Measurements from ENCODE around the gene AOAH.
A peak's percentile ranks its signal among the peaks of the same experiment; 100 is the strongest.
"Not testable (repeated sequence)": the region's sequence is repeated elsewhere in the genome, so short reads cannot be mapped to it uniquely, and the experiment has no call there.

Gene AOAH

GRCh38 chr7:36521911-36522310 lies 202.4 kb downstream of the AOAH start:
- H3K27ac Mint-ChIP-seq, result no peak overlapping the region
- no peaks in the 10 kb centered on the region for H3K9me3 Mint-ChIP-seq
- peaks cover 7% of the 10 kb centered on the region for H3K27me3 Mint-ChIP-seq
- DNase-seq (ENCODE audit: low spot score in 2 of 2), result no peak
- ATAC-seq (ENCODE audit: low read depth), result no peak
- H3K36me3 Mint-ChIP-seq, result no peaks in the 10 kb centered on the region
- H3K4me3 Mint-ChIP-seq, result no peak overlapping the region
- peaks cover 3% of the 10 kb centered on the region for H3K4me1 Mint-ChIP-seq

GRCh38 chr7:36521133-36521532 lies 203.2 kb downstream of the AOAH start:
- Mint-ChIP-seq H3K4me3 (no peak overlapping the region), H3K4me1 (peaks cover 5% of the 10 kb centered on the region), H3K36me3 (no peaks in the 10 kb centered on the region), H3K9me3 (no peaks in the 10 kb centered on the region), H3K27me3 (peaks cover 7% of the 10 kb centered on the region), H3K27ac (no peak overlapping the region)
- DNase-seq (ENCODE audit: low spot score in 2 of 2) (no peak), ATAC-seq (ENCODE audit: low read depth) (no peak)

GRCh38 chr7:36515847-36516246 lies 208.4 kb downstream of the AOAH start:
- no peaks in the 10 kb centered on the region for H3K36me3 Mint-ChIP-seq
- H3K27ac Mint-ChIP-seq, result peak overlapping the region; percentile 48
- no peaks in the 10 kb centered on the region for H3K9me3 Mint-ChIP-seq
- no peak for DNase-seq (ENCODE audit: low spot score in 2 of 2)
- ATAC-seq (ENCODE audit: low read depth), result no peak
- peaks cover 11% of the 10 kb centered on the region for H3K4me1 Mint-ChIP-seq
- H3K4me3 Mint-ChIP-seq, result no peak overlapping the region
- no peaks in the 10 kb centered on the region for H3K27me3 Mint-ChIP-seq

GRCh38 chr7:36514289-36515243 lies 209.7 kb downstream of the AOAH start:
- Mint-ChIP-seq H3K9me3 (no peaks in the 10 kb centered on the region), H3K36me3 (no peaks in the 10 kb centered on the region), H3K4me3 (no peak overlapping the region), H3K27ac (no peak overlapping the region), H3K4me1 (peaks cover 11% of the 10 kb centered on the region), H3K27me3 (no peaks in the 10 kb centered on the region)
- ATAC-seq (ENCODE audit: low read depth) (no peak), DNase-seq (ENCODE audit: low spot score in 2 of 2) (no peak)

GRCh38 chr7:36513393-36513792 lies 210.9 kb downstream of the AOAH start:
- Mint-ChIP-seq H3K27me3 (no peaks in the 10 kb centered on the region), H3K4me3 (no peak overlapping the region), H3K9me3 (no peaks in the 10 kb centered on the region), H3K27ac (no peak overlapping the region), H3K4me1 (peaks cover 11% of the 10 kb centered on the region), H3K36me3 (no peaks in the 10 kb centered on the region)
- no peak for ATAC-seq (ENCODE audit: low read depth)
- DNase-seq (ENCODE audit: low spot score in 2 of 2), result no peak

GRCh38 chr7:36512616-36513015 lies 211.7 kb downstream of the AOAH start:
- H3K27me3 Mint-ChIP-seq, result no peaks in the 10 kb centered on the region
- H3K4me3 Mint-ChIP-seq, result no peak overlapping the region
- H3K4me1 Mint-ChIP-seq, result peaks cover 11% of the 10 kb centered on the region
- no peaks in the 10 kb centered on the region for H3K9me3 Mint-ChIP-seq
- no peak overlapping the region for H3K27ac Mint-ChIP-seq
- no peak for ATAC-seq (ENCODE audit: low read depth)
- DNase-seq (ENCODE audit: low spot score in 2 of 2), result no peak
- no peaks in the 10 kb centered on the region for H3K36me3 Mint-ChIP-seq

- peaks cover 2% of the 10 kb centered on the region for H3K4me1 Mint-ChIP-seq
- H3K27me3 Mint-ChIP-seq, result peaks cover 2% of the 10 kb centered on the region
- no peak overlapping the region for H3K27ac Mint-ChIP-seq
- no peak overlapping the region for H3K4me3 Mint-ChIP-seq
- H3K9me3 Mint-ChIP-seq, result no peaks in the 10 kb centered on the region
- no peak for ATAC-seq (ENCODE audit: low read depth)
- no peak for DNase-seq (ENCODE audit: low spot score in 2 of 2)
- H3K36me3 Mint-ChIP-seq, result no peaks in the 10 kb centered on the region
These were observed 214.3 kb downstream of the AOAH start for GRCh38 chr7:36509962-36510361.

- ATAC-seq (ENCODE audit: low read depth) (no peak), DNase-seq (ENCODE audit: low spot score in 2 of 2) (no peak)
- peak overlapping the region; percentile 19 for H3K27ac Mint-ChIP-seq
- H3K27me3 Mint-ChIP-seq, result peaks cover 3% of the 10 kb centered on the region
- no peaks in the 10 kb centered on the region for H3K4me1 Mint-ChIP-seq
- H3K36me3 Mint-ChIP-seq, result peaks cover 1% of the 10 kb centered on the region
- no peak overlapping the region for H3K4me3 Mint-ChIP-seq
- H3K9me3 Mint-ChIP-seq, result peaks cover 2% of the 10 kb centered on the region
These were observed 216.5 kb downstream of the AOAH start for GRCh38 chr7:36507475-36508440.

- H3K9me3 Mint-ChIP-seq, result peaks cover 2% of the 10 kb centered on the region
- H3K27ac Mint-ChIP-seq, result no peak overlapping the region
- ATAC-seq (ENCODE audit: low read depth) (no peak), DNase-seq (ENCODE audit: low spot score in 2 of 2) (no peak)
- peaks cover 3% of the 10 kb centered on the region for H3K27me3 Mint-ChIP-seq
- no peak overlapping the region for H3K4me3 Mint-ChIP-seq
- H3K36me3 Mint-ChIP-seq, result peaks cover 1% of the 10 kb centered on the region
- no peaks in the 10 kb centered on the region for H3K4me1 Mint-ChIP-seq
These were observed 217.5 kb downstream of the AOAH start for GRCh38 chr7:36506820-36507219.

GRCh38 chr7:36506130-36506798 lies 218.0 kb downstream of the AOAH start:
- H3K27ac Mint-ChIP-seq, result no peak overlapping the region
- ATAC-seq (ENCODE audit: low read depth), result no peak
- H3K9me3 Mint-ChIP-seq, result peaks cover 2% of the 10 kb centered on the region
- no peak for DNase-seq (ENCODE audit: low spot score in 2 of 2)
- H3K36me3 Mint-ChIP-seq, result peaks cover 1% of the 10 kb centered on the region
- H3K4me1 Mint-ChIP-seq, result no peaks in the 10 kb centered on the region
- peaks cover 3% of the 10 kb centered on the region for H3K27me3 Mint-ChIP-seq
- H3K4me3 Mint-ChIP-seq, result no peak overlapping the region

- not testable (repeated sequence) for ATAC-seq (ENCODE audit: low read depth); H3K9me3 Mint-ChIP-seq; H3K4me3 Mint-ChIP-seq; H3K4me1 Mint-ChIP-seq; H3K36me3 Mint-ChIP-seq; DNase-seq (ENCODE audit: low spot score in 2 of 2); H3K27ac Mint-ChIP-seq; H3K27me3 Mint-ChIP-seq
These were observed 219.7 kb downstream of the AOAH start for GRCh38 chr7:36504617-36505016.

GRCh38 chr7:36504216-36504615 lies 220.1 kb downstream of the AOAH start:
- H3K27ac Mint-ChIP-seq; H3K27me3 Mint-ChIP-seq; H3K4me3 Mint-ChIP-seq; ATAC-seq (ENCODE audit: low read depth); DNase-seq (ENCODE audit: low spot score in 2 of 2); H3K36me3 Mint-ChIP-seq; H3K9me3 Mint-ChIP-seq; H3K4me1 Mint-ChIP-seq: not testable (repeated sequence)

GRCh38 chr7:36497775-36498174 lies 226.5 kb downstream of the AOAH start:
- H3K9me3 Mint-ChIP-seq, result no peaks in the 10 kb centered on the region
- no peaks in the 10 kb centered on the region for H3K36me3 Mint-ChIP-seq
- no peak overlapping the region for H3K27ac Mint-ChIP-seq
- no peak overlapping the region for H3K4me3 Mint-ChIP-seq
- no peaks in the 10 kb centered on the region for H3K4me1 Mint-ChIP-seq
- DNase-seq (ENCODE audit: low spot score in 2 of 2) (no peak), ATAC-seq (ENCODE audit: low read depth) (no peak)
- H3K27me3 Mint-ChIP-seq, result peaks cover 11% of the 10 kb centered on the region

GRCh38 chr7:36497176-36497575 lies 227.1 kb downstream of the AOAH start:
- H3K36me3 Mint-ChIP-seq; ATAC-seq (ENCODE audit: low read depth); H3K4me3 Mint-ChIP-seq; H3K4me1 Mint-ChIP-seq; H3K27ac Mint-ChIP-seq; H3K9me3 Mint-ChIP-seq; DNase-seq (ENCODE audit: low spot score in 2 of 2): not testable (repeated sequence)
- peaks cover 11% of the 10 kb centered on the region for H3K27me3 Mint-ChIP-seq

Measured in memory B cell (primary cell).